Astrocyte of the hippocampus (primary cell): ENCODE results near the gene MASP2.
A peak's percentile ranks its signal among the peaks of the same experiment; 100 is the strongest.
"Not testable (repeated sequence)": the region's sequence is repeated elsewhere in the genome, so short reads cannot be mapped to it uniquely, and the experiment has no call there.

Source experiments
- DNase-seq: peaks from one replicate; pipeline ENCODE4 v3.0.0; 2011; ENCODE audit warnings: low read depth, low spot score

Gene MASP2

GRCh38 chr1:11039351-11040104, 7.5 kb downstream of the MASP2 start:
- DNase-seq: no peak

GRCh38 chr1:11037740-11038182, 9.3 kb downstream of the MASP2 start:
- DNase-seq: peak; percentile 93

GRCh38 chr1:11037019-11037739, 9.9 kb downstream of the MASP2 start:
- not testable (repeated sequence) for DNase-seq

GRCh38 chr1:11031624-11032262, 15.3 kb downstream of the MASP2 start:
- DNase-seq: no peak

- no peak for DNase-seq
These were observed 16.2 kb downstream of the MASP2 start for GRCh38 chr1:11030865-11031264.

- DNase-seq: no peak
These were observed 19.0 kb downstream of the MASP2 start for GRCh38 chr1:11028018-11028417.

GRCh38 chr1:11027316-11027715, 19.7 kb downstream of the MASP2 start:
- DNase-seq: no peak

GRCh38 chr1:11026903-11027302, 20.1 kb downstream of the MASP2 start:
- DNase-seq: no peak

- DNase-seq: no peak
These were observed 21.0 kb downstream of the MASP2 start for GRCh38 chr1:11026052-11026451.

GRCh38 chr1:11025618-11026017, 21.4 kb downstream of the MASP2 start:
- no peak for DNase-seq

- no peak for DNase-seq
These were observed 22.2 kb downstream of the MASP2 start for GRCh38 chr1:11024874-11025203.

GRCh38 chr1:11024154-11024873, 22.7 kb downstream of the MASP2 start:
- DNase-seq: no peak

- no peak for DNase-seq
These were observed 23.8 kb downstream of the MASP2 start for GRCh38 chr1:11023201-11023600.

- no peak for DNase-seq
These were observed 27.1 kb downstream of the MASP2 start for GRCh38 chr1:11019971-11020370.

- not testable (repeated sequence) for DNase-seq
These were observed 27.7 kb downstream of the MASP2 start for GRCh38 chr1:11019358-11019757.

- DNase-seq: no peak
These were observed 33.9 kb downstream of the MASP2 start for GRCh38 chr1:11013160-11013531.

- peak; percentile 96 for DNase-seq
These were observed 34.5 kb downstream of the MASP2 start, which contains the start of gene TARDBP for GRCh38 chr1:11012260-11013159. TARDBP (plus strand) TSS chr1:11012654; CDS start chr1:11013728, 1,074 bp downstream.

- DNase-seq: no peak
These were observed 46.5 kb downstream of the MASP2 start for GRCh38 chr1:11000526-11000925.

- no peak for DNase-seq
These were observed 50.9 kb downstream of the MASP2 start for GRCh38 chr1:10996100-10996499.

GRCh38 chr1:10992864-10993263, 54.2 kb downstream of the MASP2 start:
- no peak for DNase-seq

GRCh38 chr1:10992004-10992403, 55.0 kb downstream of the MASP2 start:
- not testable (repeated sequence) for DNase-seq
